ENCODE results near the gene THRSP.

DNA sequence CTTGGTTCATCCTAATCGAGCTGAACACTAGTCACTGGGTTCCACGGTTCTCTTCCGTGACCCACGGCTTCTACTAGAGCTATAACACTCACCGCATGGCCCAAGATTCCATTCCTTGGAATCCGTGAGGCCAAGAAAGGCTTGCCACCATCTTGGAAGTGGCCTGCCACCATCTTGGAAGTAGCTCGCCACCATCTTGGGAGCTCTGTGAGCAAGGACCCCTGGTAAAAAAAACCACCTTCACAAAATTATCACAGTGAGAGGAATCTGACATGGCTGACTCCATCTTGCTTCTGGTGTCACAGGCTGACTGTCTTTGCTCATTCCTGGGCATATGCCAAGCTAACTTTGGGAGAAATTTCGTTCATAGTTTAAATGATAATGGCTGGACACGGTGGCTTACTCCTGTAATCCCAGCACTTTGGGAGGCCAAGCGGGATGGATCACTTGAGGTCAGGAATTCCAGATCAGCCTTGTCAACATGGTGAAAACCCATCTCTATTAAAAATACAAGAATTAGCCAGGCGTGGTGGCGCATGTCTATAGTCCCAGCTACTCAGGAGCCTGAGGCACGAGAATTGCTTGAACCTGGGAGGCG lies 21.7 kb upstream of the THRSP start:
- TF ChIP-seq, protein P1, sequence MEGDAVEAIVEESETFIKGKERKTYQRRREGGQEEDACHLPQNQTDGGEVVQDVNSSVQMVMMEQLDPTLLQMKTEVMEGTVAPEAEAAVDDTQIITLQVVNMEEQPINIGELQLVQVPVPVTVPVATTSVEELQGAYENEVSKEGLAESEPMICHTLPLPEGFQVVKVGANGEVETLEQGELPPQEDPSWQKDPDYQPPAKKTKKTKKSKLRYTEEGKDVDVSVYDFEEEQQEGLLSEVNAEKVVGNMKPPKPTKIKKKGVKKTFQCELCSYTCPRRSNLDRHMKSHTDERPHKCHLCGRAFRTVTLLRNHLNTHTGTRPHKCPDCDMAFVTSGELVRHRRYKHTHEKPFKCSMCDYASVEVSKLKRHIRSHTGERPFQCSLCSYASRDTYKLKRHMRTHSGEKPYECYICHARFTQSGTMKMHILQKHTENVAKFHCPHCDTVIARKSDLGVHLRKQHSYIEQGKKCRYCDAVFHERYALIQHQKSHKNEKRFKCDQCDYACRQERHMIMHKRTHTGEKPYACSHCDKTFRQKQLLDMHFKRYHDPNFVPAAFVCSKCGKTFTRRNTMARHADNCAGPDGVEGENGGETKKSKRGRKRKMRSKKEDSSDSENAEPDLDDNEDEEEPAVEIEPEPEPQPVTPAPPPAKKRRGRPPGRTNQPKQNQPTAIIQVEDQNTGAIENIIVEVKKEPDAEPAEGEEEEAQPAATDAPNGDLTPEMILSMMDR (IDR thresholded peaks at IDR 0.05), result no peak
- no peak for TF ChIP-seq EP300 (IDR thresholded peaks at IDR 0.05)

Measured in esophagus muscularis mucosa (tissue), 3 donors.